NOMO-1 treated with dmso at 0.1 percent for 144 hours (cell line): Measurements from ENCODE around the gene SLC39A7.

Source experiments
- DNase-seq: peaks from one replicate; lab custom pipeline; 2025; ENCODE audit not compliant: unreplicated experiment; lab: John Stamatoyannopoulos, UW

Gene SLC39A7, protein sequence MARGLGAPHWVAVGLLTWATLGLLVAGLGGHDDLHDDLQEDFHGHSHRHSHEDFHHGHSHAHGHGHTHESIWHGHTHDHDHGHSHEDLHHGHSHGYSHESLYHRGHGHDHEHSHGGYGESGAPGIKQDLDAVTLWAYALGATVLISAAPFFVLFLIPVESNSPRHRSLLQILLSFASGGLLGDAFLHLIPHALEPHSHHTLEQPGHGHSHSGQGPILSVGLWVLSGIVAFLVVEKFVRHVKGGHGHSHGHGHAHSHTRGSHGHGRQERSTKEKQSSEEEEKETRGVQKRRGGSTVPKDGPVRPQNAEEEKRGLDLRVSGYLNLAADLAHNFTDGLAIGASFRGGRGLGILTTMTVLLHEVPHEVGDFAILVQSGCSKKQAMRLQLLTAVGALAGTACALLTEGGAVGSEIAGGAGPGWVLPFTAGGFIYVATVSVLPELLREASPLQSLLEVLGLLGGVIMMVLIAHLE

DNA sequence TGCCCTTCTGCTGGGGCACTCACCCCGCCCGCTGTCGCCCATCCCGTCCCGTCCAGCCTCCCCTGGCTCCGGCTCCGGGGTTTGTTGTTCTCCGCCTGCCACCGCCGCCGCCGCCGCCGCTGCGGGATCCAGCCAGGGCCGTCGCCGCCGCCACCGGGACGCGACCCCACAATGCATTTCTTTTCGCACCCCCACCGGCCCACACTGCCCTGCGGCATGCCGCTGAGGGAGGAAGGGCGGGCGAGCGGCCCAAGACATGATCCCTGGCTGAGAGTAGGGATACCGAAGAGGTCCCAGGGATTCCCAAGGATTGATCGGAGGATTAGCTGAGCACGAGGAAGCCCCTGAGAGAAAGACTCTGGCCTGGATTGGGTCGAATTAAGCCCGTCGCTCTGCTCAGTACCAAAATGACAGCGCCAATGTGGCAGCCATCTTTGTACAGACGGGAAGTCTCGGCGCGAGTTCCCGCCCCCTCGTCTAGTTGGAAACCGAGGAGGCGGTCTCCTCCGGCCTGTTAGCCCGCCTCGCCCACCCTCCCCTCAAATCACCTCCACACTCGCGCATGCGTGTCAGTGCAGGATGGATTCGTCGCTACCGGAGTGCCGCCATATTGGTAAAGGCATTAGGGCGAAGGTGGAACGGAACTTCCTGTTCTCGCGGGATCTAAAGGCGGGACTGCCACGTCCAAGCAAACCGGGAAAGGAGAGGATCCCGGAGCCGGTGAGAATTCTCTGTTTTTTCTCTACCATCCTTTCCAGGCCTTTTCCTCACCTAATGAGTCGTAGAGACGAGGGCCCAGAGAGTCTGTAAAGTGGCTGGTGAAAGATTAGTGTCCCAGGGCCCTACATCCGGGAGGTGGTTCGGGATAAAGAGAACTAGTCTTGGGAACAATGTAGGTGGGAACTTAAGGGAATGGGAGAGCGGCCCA, at the start of gene SLC39A7, which contains the start of gene RXRB:
Gene SLC39A7, plus strand, starts transcription at position 649 of the 928 bp plus-strand sequence. CDS start 379 bp downstream, outside the sequence.
Gene RXRB, minus strand, starts transcription at position 447 of the 928 bp plus-strand sequence. Its CDS starts 189 bp downstream, at position 258.
- peak; percentile 93 for DNase-seq

GRCh38 chr6:33151050-33151449, 49.6 kb upstream of the SLC39A7 start:
- no peak for DNase-seq

- no peak for DNase-seq
Measured at GRCh38 chr6:33154349-33154748, 46.3 kb upstream of the SLC39A7 start.

DNA sequence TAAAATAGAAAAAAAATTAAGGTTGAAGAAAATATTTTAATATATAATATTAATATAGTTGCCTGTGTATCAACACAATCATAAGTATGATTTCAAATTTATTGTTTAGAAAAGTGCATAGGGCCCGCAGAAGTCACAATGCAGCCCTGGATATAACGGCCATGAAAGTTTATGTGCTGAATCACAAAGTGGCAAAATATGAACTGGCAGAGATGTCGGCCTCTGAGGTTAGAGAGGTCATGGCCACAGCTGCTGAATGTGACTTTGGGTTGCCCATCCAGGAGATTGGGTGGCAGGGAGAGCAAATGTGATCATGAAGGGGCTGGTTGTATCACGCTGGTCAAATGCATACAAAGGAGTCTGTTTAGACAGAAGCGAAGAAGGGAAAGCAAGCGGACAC, 44.1 kb upstream of the SLC39A7 start:
- no peak for DNase-seq

- no peak for DNase-seq
Measured at GRCh38 chr6:33156964-33157363, 43.7 kb upstream of the SLC39A7 start.

DNA sequence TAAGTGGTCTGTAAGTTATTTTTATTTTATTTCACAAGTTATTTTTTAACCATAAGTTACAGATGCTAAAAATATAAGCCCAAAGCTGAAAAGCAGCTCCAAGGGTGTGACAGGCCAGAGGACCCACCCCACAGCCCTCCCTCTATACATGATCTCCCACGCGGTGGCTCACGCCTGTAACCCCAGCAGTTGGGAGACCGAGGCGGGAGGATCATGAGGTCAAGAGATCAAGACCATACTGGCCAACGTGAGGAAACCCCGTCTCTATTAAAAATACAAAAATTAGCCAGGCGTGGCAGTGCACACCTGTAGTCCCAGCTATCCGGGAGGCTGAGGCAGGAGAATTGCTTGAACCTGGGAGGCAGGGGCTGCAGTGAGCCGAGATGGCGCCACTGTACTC, 40.6 kb upstream of the SLC39A7 start:
- DNase-seq = no peak

DNA sequence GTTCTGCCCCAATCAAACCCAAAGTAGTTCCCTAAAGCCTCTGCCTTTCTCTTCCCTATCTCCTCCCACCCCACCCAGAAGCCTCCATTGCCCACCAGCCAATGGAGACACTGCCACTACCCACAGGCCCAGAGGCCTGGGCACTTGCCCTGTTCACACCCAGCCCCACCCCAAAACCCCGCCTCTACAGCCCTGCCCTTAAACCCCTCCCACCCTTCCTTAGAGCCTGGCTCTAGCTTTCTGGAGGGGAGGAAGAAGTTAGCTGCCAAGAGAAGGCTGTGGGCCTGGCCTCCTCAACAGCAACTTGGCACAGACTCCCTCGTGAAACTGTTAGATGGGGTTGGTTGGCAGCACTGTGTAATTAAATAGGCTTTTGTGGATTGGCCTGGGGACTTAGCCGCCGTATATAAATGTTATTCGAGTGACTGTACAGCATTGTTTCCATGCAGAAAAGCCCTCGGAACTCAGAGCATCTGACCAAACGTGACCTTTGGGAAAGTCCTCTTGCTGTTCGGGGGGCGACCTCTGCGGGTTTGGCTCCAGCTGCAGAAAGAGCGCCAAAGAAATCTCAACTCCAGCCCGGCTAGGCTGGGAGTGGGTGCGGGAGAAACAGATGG, 39.8 kb upstream of the SLC39A7 start:
- DNase-seq = peak; percentile 60

DNA sequence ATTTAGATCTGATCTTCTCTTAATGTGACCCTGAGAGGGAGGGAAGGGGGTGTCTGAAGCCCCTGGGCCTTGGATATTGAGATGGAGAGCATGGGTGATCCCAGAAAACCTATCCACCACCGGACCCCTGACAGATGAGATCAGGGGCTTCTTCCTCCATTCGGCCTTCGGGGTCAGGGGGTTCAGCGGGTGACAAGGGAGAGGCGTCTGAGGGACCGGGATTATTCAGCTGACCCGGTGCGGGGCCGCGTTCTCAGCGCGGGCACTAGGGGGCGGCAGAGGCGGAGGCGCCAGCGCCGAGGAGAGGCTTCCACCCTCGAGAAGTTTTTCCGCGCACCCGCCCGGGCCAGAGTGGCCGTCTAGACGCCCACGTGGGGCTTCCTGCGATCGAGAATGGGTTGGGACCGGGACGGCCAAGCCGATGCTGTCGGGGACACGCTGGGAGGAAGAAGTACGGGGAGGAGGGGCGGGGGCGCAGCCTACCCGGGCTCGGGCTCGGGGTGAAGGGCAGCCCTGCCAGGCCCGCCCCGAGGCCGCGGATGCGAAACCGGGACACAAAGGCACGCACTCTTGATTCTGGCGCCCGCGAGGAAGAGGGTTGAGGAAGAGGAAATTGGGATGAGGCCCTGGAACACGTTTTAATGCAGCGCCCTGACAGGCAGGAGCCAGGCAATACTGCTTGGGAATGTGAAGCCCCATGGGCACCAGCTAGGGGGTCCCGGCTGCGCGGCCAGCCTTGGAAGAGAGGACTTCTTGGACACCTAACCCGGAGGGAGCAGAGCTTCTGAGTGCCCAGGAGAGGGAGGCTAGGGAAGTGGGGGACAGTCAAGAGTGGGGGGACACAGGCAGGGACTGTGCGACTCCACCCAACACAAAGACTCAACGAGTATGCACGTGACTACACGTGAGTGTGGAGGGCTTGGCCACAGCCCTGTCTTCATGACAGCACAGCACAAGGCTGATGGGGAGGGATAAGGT, 39.0 kb upstream of the SLC39A7 start:
- peak; percentile 59 for DNase-seq

GRCh38 chr6:33163540-33163939, 37.1 kb upstream of the SLC39A7 start:
- no peak for DNase-seq

DNA sequence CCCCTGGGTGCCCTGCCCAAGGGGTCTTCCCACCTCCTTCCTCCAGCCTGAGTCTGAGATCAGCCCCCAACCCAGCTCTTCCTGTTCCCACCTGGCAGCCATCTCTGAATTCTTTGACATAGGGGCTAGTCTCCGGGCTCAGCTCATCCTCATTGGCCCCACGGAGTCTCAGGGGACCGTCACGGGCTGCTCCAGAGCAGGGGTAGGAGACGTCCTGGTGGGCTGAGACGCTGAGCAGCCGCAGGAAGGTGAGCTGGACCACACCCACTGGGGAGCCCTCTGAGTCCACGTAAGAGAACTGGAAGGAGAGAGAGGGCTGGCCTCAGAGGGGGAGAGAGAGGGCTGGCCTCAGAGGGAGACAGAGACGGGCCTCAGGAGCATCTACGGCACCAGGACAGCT, 36.5 kb upstream of the SLC39A7 start:
- DNase-seq = no peak

DNA sequence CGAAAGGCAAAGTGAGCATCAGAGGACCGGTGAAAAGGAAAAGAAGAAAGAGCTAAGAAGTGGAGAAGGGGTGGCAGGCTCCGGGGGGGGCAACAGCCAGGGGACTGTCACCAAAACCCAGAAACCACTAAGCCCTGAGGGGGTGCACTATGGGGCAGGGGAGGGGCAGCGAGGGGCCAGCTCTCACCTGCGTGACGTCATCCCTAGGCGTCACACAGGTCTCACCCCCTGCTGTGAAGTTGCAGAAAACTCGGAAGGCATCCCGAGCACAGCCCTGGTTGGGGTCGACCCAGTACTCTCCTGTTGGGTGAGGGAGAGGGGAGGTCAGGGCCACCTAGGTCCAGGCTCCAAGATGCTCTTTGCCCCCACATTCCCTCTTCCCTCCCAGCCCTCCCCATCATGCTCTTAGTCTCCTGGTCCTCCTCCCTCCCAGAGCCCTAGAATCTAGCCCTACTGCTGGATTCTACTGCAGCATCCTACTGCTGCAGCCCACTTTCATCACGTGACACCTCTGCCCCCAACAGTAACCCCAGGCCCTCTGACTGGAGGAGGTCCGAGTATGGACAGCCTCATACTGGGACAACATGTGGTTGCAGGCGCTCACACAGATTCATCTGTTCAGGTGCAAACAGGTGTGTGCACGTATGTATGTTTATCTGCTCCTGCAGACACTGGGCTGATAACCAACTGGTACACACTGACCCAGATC, 35.8 kb upstream of the SLC39A7 start:
- DNase-seq = no peak

DNA sequence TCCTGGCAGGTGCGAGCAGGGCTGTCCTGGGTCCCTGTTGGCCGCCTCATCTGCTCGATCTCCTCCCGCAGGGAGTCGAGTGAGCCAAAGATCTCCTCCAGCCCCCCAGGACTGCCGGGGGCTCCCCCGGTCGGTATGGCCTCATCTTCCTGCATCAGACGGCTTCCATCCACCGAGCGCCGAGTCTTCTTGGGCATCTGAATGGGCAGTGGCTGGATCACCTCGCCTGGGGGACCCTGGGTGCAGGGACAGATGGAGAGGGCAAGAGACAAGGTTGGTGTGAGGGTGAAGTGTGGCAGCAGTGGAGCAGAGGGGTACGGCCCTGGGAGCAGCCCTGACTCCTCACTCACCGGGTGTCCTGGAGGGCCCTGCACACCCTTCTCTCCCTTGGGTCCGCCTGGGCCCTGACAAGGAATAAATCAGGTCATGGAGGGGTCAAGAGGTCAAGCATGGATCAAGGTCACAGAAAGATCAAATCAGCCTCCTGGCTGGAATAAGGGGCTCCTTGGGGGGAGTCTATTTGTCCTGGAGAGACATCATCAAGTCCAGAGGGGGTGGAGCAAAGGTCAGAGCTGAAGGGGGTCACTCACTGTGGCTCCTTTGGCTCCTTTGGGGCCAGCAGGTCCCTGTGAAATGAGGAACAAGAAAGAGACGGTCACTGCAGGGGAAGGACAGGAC, 34.9 kb upstream of the SLC39A7 start:
- DNase-seq = no peak

DNA sequence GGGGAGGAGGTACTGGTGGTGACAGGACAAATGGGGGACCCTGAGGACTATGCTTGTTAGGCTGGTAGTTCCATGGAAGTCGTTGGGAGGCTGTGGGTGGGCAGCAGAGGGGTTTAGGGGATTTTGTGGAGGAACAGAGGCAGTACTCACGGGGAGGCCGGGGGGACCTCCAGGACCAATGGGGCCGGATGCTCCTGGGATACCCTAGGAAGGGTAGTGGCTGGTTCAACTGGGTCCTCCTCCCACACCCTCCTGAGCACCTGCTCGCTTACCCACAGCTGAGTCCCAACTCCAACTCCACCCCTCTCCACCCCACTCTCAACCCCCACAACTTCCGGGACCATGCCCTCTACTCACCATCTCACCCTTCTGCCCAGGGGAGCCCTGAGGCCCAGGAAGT, 34.3 kb upstream of the SLC39A7 start:
- DNase-seq = no peak

DNA sequence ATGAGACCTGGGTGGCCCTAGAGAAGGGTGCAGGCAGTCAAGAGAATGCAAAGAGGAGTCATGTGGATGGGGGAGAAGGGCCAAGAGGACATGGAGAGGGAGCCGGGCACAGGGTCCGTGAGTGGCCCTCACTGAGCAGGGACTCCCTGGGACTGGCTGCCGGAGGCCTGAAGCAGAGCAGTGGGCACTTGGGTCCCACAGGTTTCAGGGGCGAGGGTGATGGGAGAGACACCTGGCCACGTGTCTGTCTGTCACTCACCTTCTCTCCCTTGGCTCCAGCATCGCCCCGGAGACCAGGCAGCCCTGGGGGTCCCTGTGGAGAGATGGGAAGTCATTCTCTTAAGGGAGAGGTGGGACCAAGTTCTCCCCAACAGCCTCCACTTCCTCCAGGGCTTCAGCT, 33.9 kb upstream of the SLC39A7 start:
- no peak for DNase-seq

GRCh38 chr6:33167374-33168283, 33.0 kb upstream of the SLC39A7 start:
- no peak for DNase-seq

GRCh38 chr6:33168284-33168601, 32.4 kb upstream of the SLC39A7 start:
- no peak for DNase-seq

DNA sequence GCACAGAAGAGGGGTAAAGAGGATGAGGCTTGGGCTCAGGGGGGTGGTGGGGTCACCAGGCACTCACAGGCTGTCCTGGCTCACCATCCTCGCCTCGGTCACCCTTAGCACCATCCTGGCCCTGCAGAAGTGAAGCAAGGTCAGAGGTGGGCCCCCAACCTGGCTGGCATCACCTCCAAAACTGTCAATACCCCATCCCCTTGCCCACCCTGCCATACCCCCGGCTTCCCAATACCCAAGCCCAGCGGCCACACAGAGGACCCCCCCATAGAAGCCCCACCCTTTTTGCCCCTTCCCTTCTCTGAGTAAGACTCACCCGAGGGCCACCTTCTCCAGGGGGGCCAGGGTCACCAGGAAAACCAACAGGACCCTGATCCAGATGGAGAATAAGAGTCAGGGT, 32.0 kb upstream of the SLC39A7 start:
- DNase-seq = no peak
